Hepatocyte (in vitro differentiated cells): Measurements from ENCODE around the gene MRPL52. TPM values are rescaled to one million over a fixed set of nuclear protein-coding genes. Genes with fewer than 3 reads are reported as not detected.

Source experiments
- DNase-seq: peaks from one replicate; pipeline ENCODE4 v3.0.0-alpha.2; 2016; ENCODE audit warnings: low spot score
- H2AFZ ChIP-seq: fragments of 200-600 bp; sonication (generic); 2 replicates; pipeline ENCODE4 v1.6.0; 2016; ENCODE audit warnings: antibody characterized with exemption, mild to moderate bottlenecking
- H3K27ac ChIP-seq: fragments of 200-600 bp; sonication (generic); 2 replicates; pipeline ENCODE4 v1.5.1; 2016; ENCODE audit warnings: mild to moderate bottlenecking
- H3K27me3 ChIP-seq: fragments of 200-600 bp; sonication (generic); 2 replicates; pipeline ENCODE4 v1.6.1; 2016
- H3K36me3 ChIP-seq: fragments of 200-600 bp; sonication (generic); replicated peaks from 2 replicates; pipeline ENCODE4 v1.5.1; 2016; ENCODE audit warnings: low read depth; ENCODE audit not compliant: insufficient read depth
- H3K4me1 ChIP-seq: fragments of 200-600 bp; sonication (generic); 2 replicates; pipeline ENCODE4 v1.5.1; 2016; ENCODE audit warnings: mild to moderate bottlenecking, moderate library complexity; ENCODE audit not compliant: insufficient read depth
- H3K4me2 ChIP-seq: fragments of 200-600 bp; sonication (generic); 2 replicates; pipeline ENCODE4 v1.6.0; 2016
- H3K4me3 ChIP-seq: fragments of 200-600 bp; sonication (generic); 2 replicates; pipeline ENCODE4 v1.5.1; 2016; ENCODE audit warnings: mild to moderate bottlenecking
- H3K79me2 ChIP-seq: fragments of 200-600 bp; sonication (generic); 2 replicates; pipeline ENCODE4 v1.6.0; 2017; ENCODE audit warnings: mild to moderate bottlenecking
- H3K9me2 ChIP-seq: fragments of 200-600 bp; sonication (generic); replicated peaks from 2 replicates; pipeline ENCODE4 v1.6.0; 2017; ENCODE audit warnings: mild to moderate bottlenecking; ENCODE audit not compliant: insufficient read depth
- H3K9me3 ChIP-seq: fragments of 200-600 bp; sonication (generic); 2 replicates; pipeline ENCODE4 v1.5.1; 2016; ENCODE audit warnings: low read depth, mild to moderate bottlenecking
- H4K20me1 ChIP-seq: fragments of 200-600 bp; sonication (generic); 2 replicates; pipeline ENCODE4 v1.6.0; 2016; ENCODE audit warnings: mild to moderate bottlenecking; ENCODE audit not compliant: insufficient read depth, poor library complexity, severe bottlenecking
- CTCF ChIP-seq: fragments of 200-600 bp; sonication (generic); IDR thresholded peaks from 2 replicates; pipeline ENCODE4 v1.5.1; 2016; ENCODE audit warnings: antibody characterized with exemption, mild to moderate bottlenecking; ENCODE audit not compliant: poor library complexity
- EZH2 ChIP-seq: fragments of 200-600 bp; sonication (generic); IDR thresholded peaks from 2 replicates; pipeline ENCODE4 v1.6.1; 2016; ENCODE audit warnings: antibody characterized with exemption, mild to moderate bottlenecking, borderline replicate concordance
- EZH2phosphoT487 ChIP-seq: fragments of 200-600 bp; sonication (generic); IDR thresholded peaks from one replicate; pipeline ENCODE4 v1.6.1; 2018; ENCODE audit warnings: antibody characterized with exemption, mild to moderate bottlenecking, low read depth, moderate library complexity; ENCODE audit not compliant: unreplicated experiment, severe bottlenecking
- WGBS: methylation state at CpG from one replicate; pipeline ENCODE4 v1.1.6; 2016; ENCODE audit warnings: low lambda C conversion rate; ENCODE audit errors: missing lambda C conversion rate; 5-methylcytosine and 5-hydroxymethylcytosine counted together
- polyA plus RNA-seq: library from polyadenylated mRNA; unstranded; fragments of >200 nt; fragmentation: Nextera tagmentation; extraction: Ambion mirVana; gene quantifications from 2 replicates; pipeline ENCODE4 v1.2.1, GENCODE V29; 2016
- total RNA-seq: library from RNA; depleted of rRNA; stranded (reverse); fragments of >200 nt; gene quantifications from 2 replicates; pipeline ENCODE4 v1.2.3, GENCODE V29; 2014

The MRPL52 gene
- total and polyA plus RNA-seq, 2 experiments from 2014 or later, result 50.6 to 214 TPM

- DNase-seq, result peak; percentile 40
- Histone ChIP-seq H4K20me1 (peaks cover 17% of the 10 kb centered on the region), H3K79me2 (peaks cover 58% of the 10 kb centered on the region), H3K27ac (peak overlapping the region; percentile 98), H3K4me1 (peaks cover 15% of the 10 kb centered on the region), H3K4me3 (peak overlapping the region; percentile 89), H3K36me3 (no peaks in the 10 kb centered on the region), H3K9me3 (no peaks in the 10 kb centered on the region), H3K27me3 (no peaks in the 10 kb centered on the region), H2AFZ (no peak overlapping the region), H3K4me2 (peak overlapping the region; percentile 88), H3K9me2 (no peaks in the 10 kb centered on the region)
- TF ChIP-seq EZH2, result no peak
- no peak for TF ChIP-seq CTCF
- TF ChIP-seq EZH2phosphoT487, result no peak
- WGBS, result 38% methylated on average over 6 of the region's 6 CpGs
Measured at GRCh38 chr14:22838631-22839041, 8.9 kb downstream of the MRPL52 start.

GRCh38 chr14:22839159-22839779, 9.6 kb downstream of the MRPL52 start:
- peak overlapping the region; percentile 98 for H3K27ac ChIP-seq
- H3K36me3 ChIP-seq, result no peaks in the 10 kb centered on the region
- WGBS, result 72% methylated on average over 6 of the region's 6 CpGs
- H2AFZ ChIP-seq, result no peak overlapping the region
- H3K4me1 ChIP-seq, result peaks cover 15% of the 10 kb centered on the region
- H3K4me2 ChIP-seq, result peak overlapping the region; percentile 88
- TF ChIP-seq EZH2 (no peak), EZH2phosphoT487 (no peak), CTCF (no peak)
- DNase-seq, result no peak
- no peaks in the 10 kb centered on the region for H3K9me3 ChIP-seq
- H3K4me3 ChIP-seq, result peak overlapping the region; percentile 89
- H3K9me2 ChIP-seq, result no peaks in the 10 kb centered on the region
- H3K27me3 ChIP-seq, result no peaks in the 10 kb centered on the region
- H4K20me1 ChIP-seq, result peaks cover 17% of the 10 kb centered on the region
- H3K79me2 ChIP-seq, result peaks cover 58% of the 10 kb centered on the region

- H3K9me3 ChIP-seq, result no peaks in the 10 kb centered on the region
- 96% methylated on average over 9 of the region's 9 CpGs for WGBS
- no peak overlapping the region for H3K4me2 ChIP-seq
- no peak overlapping the region for H3K4me3 ChIP-seq
- no peaks in the 10 kb centered on the region for H3K27me3 ChIP-seq
- H4K20me1 ChIP-seq, result peaks cover 17% of the 10 kb centered on the region
- H3K27ac ChIP-seq, result no peak overlapping the region
- peaks cover 20% of the 10 kb centered on the region for H3K4me1 ChIP-seq
- H3K36me3 ChIP-seq, result no peaks in the 10 kb centered on the region
- H3K79me2 ChIP-seq, result peaks cover 58% of the 10 kb centered on the region
- no peak overlapping the region for H2AFZ ChIP-seq
- no peak for DNase-seq
- TF ChIP-seq EZH2phosphoT487, result no peak
- no peak for TF ChIP-seq EZH2
- no peak for TF ChIP-seq CTCF
- no peaks in the 10 kb centered on the region for H3K9me2 ChIP-seq
Measured at GRCh38 chr14:22841311-22841710, 11.6 kb downstream of the MRPL52 start.
